ENCODE data around the gene SDK1.

The SDK1 gene

DNA sequence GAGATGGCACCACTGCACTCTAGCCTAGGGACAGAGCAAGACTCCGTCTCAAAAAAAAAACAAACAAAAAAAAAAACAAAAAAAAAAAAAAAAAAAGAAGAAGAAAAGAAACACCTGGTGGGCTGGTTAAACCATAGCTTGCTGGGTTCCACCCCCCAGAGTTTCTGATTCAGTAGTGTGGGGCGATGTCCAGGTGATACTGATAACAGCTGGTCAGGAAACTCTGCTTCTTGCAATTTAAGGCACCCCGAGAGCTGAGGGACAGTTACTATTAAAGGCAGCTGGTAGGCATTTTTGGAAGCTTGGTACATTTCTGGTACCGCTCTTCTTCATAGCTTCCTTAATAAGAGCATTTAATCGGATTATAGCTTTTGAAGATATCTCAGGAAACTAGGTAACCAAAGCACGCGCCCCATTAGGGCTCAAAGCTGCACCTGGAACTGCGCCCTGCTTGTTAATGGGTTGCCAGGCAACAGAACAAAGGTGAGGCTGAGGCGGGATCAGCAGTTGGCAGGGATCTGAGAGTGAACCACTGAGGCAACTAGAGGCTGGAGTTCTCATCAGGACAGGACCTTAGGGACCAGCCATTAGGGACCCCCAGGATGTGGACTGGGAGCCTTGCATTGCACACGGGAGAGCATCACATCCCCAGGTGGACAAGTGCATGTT, 6.5 kb upstream of the SDK1 start:
- peak; percentile 79 for DNase-seq

DNA sequence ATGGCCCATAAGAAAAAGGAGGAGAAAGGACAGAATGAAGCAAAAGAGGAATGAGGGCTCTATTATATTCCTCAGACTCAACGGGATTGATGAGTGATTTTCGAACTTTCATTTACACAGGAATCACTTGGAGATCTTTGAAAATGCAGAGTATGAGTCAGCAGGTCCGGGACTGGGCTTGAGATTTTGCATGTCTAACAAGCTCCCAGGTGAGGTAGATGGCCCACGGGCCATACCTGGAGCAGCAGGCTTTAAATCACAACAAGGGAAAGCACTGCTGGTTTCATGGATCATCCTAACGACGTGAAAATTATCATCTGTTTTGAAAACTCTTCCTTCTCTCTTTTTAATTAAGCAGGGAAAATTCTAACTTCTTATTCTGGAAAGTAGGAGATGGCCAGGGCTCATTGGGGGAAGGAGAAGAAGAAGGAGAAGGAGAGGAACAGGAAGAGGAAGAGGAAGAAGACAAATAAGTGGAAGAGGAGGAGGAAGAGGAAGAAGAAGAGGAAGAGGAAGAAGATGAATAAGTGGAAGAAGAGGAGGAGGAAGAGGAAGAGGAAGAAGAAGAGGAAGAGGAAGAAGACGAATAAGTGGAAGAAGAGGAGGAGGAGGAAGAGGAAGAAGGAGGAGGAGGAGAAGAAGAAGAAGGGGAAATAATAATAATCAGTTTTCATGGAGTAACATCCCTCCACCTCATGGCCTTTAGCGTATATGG, 3.8 kb upstream of the SDK1 start:
- no peak for DNase-seq

DNA sequence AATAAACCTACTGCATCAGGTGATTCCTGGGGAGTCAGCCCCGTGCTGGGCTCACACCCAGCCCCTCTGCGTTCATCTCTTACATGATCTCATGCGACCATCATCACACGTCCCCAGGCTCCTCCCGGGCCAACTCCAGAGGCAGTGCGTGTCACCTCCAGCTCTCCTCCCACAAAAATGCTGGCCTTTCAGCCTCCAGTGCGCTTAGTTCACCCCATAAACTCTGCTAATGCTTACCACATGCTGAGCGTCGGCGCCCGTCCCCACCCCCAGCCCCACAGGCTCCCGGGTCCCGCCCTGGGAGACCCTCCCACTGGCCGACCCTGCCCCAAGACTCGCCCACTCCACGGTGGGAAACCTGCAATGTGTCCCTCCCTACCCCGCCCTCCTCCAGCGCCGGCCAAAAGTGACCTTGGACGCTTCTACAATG, 816 bp upstream of the SDK1 start:
- no peak for DNase-seq

DNA sequence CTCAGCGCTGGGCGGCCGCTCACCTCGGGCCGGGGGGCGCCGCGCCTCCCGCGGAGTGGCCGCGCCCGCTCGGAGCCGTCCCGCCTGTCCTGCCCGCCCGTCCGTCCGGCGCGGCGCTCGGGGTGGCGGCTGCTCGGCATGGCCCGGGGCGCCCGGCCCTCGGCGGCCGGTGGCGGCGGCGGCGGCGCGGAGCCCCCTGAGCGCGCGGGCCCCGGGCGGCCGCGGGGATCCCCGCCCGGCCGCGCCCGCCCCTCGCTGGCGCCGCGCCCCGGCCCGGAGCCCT, 338 bp downstream of the SDK1 start:
- no peak for DNase-seq

DNA sequence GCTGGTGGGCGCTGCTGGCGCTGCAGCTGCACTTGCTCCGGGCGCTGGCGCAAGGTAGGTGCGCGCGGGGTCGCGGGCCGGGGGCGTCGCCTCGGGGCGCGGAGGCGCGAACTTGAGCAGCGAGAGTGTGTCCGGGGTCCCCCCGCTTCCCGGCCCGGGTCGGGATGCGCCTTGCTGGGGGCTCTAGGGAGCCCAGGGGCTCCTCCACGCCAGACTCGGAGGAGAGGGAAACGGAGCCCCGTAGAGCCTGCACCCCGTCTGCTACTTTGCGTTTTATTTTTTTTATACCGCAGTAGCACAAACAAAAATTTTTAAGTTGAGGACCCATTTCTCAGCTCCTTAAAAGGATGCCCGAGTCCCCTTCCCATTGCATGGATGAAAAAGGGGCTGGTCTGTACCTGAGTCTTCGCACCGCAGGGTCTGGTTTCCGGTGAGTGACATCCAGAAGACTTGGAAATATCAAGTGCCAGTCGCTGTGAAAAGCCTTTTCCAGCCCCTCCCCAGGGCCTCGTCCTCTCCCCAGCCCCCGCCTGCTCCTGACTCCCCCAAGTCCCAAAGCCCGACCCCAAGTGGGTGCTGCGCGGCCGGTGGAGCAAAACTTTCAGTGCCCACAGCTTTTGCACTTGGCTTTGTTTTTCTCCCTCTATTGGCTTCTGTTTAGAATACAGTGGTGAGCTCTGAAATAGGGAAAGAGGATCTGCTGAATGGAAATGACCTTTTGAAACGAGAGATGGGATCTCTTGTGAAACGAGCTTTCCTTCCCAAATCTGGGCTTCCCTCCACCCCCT, 973 bp downstream of the SDK1 start:
- DNase-seq: no peak

DNA sequence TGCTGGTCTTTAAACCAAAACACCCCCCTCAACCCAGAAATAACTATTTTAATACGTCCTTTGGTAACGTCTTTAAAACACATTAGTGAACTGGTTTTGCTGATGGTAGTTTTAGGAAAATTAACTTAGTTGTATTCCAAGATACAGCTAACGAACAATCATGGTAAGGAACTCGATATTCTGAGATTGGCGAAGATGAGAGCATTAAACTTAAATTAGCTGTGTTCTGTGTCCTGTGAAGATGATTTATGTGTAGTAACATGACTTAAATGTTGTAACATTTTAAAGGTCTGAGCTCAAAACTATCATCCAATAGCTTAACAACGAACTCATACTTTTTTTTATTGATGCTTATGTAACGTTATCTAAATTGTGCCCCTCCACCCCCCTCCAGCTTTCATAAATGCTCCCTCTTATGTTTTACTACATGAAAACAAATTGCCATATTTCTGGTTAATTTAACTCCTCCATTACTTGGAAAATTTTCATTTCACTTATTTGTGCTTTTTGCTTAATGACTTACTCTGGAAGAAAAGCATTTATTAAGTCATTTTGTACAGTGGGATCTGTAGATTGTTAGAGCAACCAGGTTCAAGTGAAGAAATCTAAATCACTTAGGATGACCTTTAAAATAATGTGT, 1.7 kb downstream of the SDK1 start:
- DNase-seq: no peak

DNA sequence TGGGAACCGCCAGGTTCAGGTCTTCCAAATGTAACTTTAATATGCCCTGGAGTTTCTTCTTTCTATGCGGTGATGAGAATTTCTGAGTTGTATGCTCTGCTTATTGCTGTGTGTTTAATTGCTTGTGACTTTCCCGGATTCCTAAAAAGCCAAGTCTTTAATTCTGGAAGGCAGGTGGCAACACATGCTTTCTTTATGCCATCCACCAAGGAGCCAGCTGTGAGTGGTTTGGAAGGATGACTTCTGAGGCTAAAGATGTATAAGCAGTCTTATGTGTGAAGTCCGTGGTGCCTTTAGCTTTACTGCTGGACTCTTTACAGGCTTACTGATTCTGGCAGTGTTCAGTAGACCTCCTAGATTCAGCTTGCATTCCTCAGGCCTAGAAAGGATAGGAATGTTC, 3.1 kb downstream of the SDK1 start:
- DNase-seq: no peak

DNA sequence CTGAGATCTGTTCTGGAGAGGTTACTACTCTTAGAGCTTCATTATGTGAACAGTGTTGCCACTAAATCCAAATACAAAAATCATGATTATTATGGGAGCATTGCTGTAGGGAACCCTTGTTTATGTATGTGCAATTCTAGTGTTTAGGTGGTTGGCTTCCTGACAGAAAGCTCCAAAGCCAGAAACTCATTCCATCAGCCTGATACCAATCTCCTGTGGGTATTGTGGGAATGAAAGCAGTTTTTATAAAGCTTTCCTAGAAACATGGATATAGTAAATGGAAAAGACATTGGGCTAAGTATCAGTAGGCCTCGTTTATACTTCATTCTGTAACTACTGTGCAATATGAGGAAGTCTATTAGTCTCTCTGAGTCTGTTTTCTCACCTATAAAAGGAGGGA, 6.4 kb downstream of the SDK1 start:
- DNase-seq: no peak

DNA sequence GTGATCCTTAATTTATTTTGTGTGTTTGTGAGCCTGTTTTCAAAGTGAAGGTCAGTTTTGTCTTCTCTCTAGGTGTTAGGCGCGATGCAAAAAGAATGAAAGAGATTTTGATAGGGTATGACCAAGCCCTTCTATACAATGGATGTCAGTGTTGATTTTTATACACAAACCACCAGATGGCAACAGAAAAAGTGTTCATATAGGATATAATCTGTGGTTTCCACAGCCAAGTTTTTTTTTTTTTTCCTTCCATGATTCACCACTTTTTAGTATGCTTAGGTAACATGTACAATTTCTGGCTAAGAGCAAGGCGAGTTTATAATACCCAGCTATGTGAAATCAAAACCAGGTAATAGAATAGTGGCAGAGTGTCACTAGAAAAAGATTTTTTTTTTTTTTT, 8.1 kb downstream of the SDK1 start:
- DNase-seq: no peak

DNA sequence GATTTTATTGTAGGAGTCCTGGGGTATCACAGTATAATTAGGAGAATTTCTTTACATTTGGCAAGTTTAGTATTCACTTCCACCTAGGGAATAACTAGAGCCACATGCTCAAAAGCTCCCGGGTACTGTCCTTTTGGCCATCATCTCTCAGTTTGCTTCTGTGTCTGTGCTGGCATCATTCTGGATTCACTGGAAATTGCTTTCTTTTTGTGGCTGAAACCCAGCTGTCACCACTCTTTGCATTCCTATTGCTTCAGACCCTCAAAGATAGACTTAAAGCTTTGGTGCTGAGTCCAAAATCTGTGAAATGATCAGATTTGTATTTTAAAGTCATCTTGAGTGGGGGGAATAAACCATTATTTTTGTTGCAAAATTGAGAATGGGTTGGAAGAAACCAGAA, 8.9 kb downstream of the SDK1 start:
- no peak for DNase-seq

DNA sequence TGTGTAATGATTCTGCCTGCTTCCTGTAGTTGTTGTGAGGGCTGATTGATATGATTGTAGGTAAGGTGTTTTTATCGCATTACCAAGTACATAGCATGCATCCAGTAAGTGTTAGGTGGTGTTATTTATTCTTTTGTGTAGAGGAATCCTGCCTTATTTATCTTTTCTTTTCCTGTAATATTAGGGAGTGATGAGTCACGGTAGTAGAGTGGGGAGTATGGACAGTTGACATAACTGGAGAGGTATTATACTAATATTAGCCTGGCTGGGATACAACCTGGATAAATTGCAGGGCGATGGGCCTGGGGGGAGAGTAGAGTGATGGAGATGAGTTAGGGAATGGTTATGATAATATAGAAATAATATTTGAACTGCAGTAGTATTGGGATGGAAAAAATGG, 9.8 kb downstream of the SDK1 start:
- no peak for DNase-seq

DNA sequence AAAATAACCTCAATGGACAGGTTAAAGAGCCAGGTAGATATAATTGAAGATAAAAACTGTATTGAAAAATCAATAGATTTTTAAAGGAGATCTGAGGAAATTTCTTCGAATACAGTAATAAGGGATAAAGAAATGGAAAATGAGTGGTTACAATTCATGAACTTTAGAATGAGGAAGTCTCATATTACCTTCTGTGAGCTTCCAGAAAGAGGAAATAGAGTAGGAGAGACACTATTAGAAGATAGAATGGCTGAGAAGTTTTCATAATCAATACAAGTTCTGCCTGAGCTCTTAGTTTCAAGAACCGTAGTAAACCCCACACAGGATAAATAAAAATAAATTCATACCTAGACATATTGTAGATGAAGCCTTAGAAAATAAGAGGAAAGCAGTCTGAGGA, 11.5 kb downstream of the SDK1 start:
- DNase-seq: no peak

DNA sequence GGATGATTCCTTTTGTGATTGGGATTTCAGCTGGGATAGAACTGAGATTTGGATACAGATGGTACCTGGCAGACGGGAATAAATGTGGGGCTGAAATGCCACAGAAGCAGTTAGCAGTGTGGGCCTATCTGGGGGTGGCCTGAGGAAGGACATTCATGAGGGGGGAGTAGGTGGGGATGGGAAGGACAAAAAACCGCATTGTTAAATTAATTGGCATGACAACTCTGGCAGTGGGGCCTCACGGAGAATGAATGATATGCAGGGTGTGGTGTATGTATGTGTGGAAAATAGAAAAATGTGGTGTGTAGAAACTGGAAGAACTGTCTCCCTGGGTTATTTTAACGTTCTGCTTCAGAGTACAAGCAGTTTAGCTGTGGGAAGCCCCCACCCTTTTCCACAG, 17.8 kb downstream of the SDK1 start:
- DNase-seq: no peak

DNA sequence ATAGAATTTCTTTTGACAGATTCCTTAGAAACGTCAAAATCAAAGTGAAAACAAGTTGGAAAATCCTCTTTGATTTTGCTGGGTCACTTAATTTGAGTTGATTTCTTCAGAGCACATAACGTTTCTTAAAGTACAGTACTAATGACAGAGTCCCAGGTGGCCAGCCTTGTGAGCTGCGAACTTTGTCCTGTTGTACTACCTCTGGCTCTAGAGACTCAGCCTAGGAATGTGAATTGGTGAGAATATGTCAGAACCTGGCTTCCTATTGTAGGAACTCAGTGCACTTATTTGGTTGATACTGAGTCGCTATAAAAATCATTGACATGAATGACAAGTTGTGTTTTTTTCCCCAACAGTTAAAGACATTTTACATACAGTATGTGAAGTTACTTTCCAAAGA, 20.2 kb downstream of the SDK1 start:
- no peak for DNase-seq

DNA sequence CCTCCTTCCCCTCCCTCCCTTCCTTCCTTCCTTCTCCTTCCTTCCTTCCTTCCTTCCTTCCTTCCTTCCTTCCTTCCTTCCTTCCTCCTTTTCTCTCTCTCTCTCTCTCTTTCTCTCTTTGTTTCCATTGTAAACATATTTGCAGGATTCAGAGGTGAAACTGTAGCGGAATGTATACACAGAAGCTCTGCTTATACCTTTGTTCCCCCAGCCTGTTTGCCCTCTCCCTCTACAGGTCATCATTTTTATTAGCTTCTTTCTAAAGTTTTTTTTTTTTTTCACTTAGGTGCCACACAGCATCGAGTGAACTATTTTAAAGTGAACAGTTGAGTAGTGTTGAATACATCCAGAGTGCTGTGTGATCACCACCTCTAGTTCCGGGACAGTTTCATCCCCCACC, 20.7 kb downstream of the SDK1 start:
- DNase-seq: no peak

DNA sequence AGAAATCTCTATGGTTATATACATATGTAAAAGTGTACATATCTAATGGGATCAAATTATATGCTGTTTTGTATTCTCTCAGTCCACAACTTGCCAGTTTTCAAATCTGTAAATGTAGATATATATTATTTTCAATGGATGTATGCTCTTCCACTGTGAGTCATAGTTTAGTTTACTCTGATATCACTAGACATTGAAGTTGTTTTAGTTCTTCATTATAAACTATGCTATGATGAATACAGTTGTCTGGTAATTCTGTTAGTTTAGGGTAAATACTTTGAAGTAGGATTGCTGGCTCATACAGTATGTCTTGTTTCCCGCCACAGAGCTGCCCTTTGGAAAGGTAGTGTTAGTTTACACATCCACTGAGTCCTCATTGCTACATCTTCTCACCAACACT, 25.2 kb downstream of the SDK1 start:
- no peak for DNase-seq

DNA sequence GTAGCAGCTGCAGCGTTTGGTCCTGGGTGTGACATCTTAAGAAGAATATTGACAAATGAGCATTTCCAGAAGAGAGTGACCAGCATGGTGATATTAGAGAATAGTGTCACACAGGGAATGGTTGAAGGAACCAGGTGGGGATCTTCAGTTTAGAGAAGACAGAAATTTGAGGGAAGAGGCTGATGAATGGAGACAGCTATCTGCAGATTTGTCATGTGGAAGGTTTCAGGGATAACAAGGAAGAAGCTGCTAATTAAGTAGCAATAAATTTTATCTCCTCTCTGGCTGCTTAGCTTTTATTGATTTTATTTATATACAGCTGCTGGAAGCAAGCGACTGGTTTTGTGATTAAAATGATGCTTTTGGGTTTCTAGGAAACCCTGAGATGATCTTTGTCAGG, 26.0 kb downstream of the SDK1 start:
- no peak for DNase-seq

DNA sequence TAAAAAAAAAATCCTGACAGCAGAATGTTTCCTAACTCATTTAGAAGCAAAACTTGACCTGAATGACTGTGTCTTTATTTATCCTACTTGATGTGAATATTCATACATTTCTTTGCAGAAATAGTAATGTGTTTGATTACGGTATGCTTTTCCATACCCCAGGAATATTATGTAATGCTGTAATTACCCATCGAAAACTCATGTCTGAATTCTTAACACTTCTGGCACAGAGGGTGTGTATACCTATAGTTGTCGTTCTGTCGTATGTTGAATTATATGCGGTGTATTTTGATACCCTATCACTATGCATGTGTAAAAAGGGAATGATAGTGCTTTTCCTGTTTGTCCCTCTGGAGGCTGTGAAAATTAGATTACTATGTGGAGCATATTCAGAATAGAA, 26.6 kb downstream of the SDK1 start:
- no peak for DNase-seq

DNA sequence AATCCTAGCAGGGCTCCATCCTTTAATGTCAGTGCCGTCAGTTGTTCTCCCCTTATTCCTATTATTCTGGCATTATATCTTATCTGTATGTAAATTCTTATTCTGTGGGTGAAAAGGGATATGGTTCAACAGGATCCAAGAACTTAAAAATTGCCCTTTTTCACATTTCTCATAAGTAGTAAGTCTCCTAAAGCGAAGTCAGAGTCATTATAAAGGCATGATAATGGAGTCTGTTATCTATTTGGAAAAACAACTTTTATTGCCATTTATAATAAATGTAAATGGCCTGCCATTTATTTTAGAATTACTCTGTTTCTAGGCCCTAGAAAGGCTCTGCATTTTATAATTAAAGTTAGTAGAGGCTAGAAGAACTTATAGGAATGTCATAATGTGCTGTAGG, 31.3 kb downstream of the SDK1 start:
- DNase-seq: no peak

DNA sequence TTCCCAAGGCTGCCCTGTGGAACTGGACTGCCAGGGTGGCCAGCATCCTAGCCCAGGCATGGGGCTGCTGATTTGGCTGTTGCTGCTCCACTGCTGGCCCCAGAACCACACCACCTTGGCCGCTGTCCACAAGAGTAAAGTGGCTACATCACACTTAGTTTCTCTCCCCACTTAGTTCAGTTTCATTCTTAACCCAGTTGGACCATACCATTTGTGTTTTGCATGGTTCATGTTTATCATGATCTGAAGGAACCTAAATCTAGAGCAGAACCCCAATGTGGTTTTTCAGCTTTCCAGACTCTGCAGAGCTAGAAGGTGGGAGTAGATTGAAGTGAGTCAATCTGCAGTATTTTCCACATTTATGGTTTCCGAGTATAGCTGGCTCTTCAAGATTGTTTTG, 32.8 kb downstream of the SDK1 start:
- no peak for DNase-seq

DNA sequence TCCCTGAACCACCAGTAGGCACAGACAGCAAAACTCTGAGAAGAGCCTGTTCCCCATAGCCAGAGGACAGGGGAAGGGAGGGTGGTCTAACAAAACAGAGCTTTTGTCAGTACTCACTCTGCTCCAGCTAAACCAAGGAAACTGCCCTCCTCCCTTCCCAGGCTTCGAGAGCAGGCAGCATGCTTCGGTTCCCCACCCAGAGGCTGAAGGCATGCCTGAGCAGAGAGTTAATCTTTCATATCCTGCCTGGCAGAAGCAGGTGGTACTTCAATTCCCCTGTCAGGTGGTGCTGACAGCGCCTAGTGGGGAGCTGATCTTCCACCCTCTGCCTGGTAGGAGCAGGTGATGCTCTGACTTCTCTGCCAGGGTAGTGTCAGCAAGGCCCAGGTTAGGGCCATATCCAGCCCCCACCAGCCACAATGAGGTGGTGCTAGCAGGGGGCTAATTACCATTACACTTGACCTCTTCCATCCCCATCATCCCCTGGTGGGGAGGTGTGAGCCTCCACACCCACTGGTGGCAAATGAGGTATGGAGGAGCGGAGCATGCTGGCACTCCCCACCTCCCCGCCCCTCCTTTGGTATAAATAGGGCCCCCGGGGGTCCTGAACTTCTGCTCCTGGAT, 35.1 kb downstream of the SDK1 start:
- no peak for DNase-seq

DNA sequence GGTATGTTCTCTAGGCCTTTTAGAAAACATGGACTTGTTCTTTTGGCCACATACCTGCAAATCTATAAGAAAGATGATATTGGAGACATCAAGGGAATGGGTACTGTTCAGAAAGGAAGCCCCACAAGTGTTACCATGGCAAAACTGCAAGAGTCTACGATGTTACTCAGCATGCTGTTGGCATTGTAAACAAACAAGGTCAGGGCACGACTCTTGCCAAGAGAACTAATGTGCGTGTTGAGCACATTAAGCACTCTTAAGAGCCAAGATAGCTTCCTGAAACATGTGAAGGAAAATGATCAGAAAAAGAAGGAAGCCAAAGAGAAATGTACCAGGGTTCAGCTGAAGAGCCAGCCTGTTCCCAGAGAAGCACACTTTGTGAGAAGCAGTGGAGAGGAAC, 37.1 kb downstream of the SDK1 start:
- no peak for DNase-seq

DNA sequence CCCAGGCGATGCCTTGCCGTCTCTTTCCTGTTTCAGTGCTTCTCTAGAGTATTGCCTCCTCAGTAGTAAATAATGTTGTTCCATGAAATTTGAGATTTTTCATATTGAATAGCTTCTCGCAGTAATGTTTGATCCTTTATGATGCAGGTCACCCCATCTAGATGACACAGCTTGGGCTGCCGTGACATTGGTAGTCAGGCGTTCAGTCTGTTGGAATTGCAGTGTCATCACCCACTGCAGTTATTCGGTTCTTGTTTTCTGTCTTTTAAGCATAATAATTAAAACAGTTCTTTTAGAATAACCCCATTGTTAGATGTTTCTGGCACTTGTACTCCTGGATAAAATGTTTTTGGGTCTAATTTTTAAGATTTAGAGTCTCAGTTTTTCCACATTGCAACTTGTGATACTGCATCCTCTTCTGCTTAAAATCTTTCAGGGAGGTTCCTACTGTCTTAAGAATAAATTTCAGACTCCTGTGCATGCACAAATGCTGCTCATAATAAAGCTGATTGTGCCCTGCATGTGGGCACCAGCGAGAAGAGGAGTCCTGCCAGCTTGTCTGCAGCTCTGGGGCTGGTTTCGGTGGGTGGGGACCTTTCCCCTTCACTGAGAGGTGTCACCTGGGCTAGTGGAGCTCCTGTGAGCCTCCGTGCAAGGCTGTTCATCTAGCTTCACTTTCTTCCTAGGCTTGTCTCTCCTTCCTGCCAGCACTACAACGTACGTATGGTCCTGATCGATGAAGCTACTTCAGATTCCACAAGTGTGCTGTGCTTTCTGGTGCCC, 44.8 kb downstream of the SDK1 start:
- DNase-seq: no peak

Data from NCI-H2081 treated with DMSO at 0.1 percent for 48 hours (cell line).